Measurements from ENCODE around the gene COL2A1.

Gene COL2A1

DNA sequence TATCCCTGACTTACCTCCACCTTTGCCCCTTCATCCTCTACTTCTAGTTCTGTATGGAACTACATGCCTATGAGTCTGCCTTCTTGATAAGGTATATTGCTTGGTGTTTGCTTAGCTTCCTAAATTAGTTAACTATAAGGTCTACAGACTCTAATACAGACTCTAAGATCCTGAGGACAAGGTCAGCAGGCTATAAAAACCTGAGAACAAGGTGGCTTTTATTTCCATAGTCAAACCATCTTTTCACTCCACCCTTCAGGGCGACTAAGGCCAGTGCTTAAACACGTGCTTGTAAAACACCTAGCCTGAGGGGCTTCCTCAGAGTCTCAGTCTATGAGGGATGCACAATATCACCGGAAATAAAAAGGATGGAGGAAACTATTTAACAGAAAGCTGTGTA lies 36.1 kb upstream of the COL2A1 start:
- Histone ChIP-seq H3K27ac (ENCODE audit: low read depth, low read length, severe bottlenecking) (no peak overlapping the region), H3K36me3 (ENCODE audit: control insufficient read depth, insufficient read depth, low read length) (peaks cover 20% of the 10 kb centered on the region), H3K9me3 (ENCODE audit: control insufficient read depth, low read length) (no peaks in the 10 kb centered on the region), H3K4me3 (ENCODE audit: extremely low read depth, insufficient read depth, low read length, poor library complexity, severe bottlenecking) (no peak overlapping the region), H3K4me1 (ENCODE audit: control insufficient read depth, insufficient read depth, low read length, poor library complexity, severe bottlenecking) (peaks cover 16% of the 10 kb centered on the region)
- WGBS, 2 experiments (ENCODE audit: insufficient coverage in 2 of 2): 100% methylated on average over 1 of the region's 3 CpGs; no CpG with 5 or more reads in 1 of the 2 experiments

DNA sequence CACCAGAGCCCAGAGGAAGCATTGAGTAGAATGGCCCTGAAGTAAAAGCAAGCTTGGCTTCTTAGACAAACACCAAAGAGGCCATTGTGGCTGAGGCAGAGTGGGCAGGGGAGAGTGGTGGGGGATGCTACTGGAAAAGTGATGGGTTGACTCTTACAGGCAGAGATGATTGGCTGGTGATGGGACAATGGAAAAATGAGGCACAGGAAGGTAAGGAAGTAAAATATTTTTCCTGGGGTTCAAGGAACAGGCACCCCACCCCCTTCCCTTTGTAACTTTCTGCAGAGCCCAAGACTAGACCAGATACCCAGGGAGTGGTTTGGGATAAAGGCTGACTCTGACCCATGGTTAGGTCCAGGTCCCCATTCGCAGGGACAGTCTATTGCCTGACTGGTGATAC lies 34.9 kb upstream of the COL2A1 start:
- Histone ChIP-seq H3K36me3 (ENCODE audit: control insufficient read depth, insufficient read depth, low read length) (peaks cover 8% of the 10 kb centered on the region), H3K4me1 (ENCODE audit: control insufficient read depth, insufficient read depth, low read length, poor library complexity, severe bottlenecking) (peaks cover 16% of the 10 kb centered on the region), H3K9me3 (ENCODE audit: control insufficient read depth, low read length) (no peaks in the 10 kb centered on the region), H3K4me3 (ENCODE audit: extremely low read depth, insufficient read depth, low read length, poor library complexity, severe bottlenecking) (no peak overlapping the region), H3K27ac (ENCODE audit: low read depth, low read length, severe bottlenecking) (no peak overlapping the region)
- WGBS, 2 experiments (ENCODE audit: insufficient coverage in 2 of 2): 89 to 90% methylated on average over 1 of the region's 1 CpG

DNA sequence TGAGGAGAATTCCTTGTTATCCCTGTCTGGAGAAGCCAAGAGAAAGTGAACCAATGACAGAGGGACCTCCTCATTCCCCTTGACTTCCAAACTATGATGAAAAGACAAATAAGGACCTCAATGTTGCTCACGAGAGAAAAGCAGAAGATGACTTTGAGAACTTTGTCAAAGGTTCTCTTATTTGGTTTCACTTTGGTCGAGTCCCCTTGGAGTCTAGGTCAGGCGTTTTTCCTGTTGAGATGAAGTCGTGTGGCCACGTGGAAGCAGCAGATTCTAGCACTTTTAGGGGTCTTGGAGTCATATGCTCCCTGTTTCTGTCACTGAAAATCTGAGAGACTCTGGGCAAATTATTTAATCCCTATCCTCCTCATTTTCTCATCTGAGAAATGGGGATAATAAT lies 33.8 kb upstream of the COL2A1 start:
- Histone ChIP-seq H3K4me3 (ENCODE audit: extremely low read depth, insufficient read depth, low read length, poor library complexity, severe bottlenecking) (no peak overlapping the region), H3K9me3 (ENCODE audit: control insufficient read depth, low read length) (no peaks in the 10 kb centered on the region), H3K4me1 (ENCODE audit: control insufficient read depth, insufficient read depth, low read length, poor library complexity, severe bottlenecking) (peaks cover 16% of the 10 kb centered on the region), H3K27ac (ENCODE audit: low read depth, low read length, severe bottlenecking) (peak overlapping the region; percentile 96), H3K36me3 (ENCODE audit: control insufficient read depth, insufficient read depth, low read length) (peaks cover 4% of the 10 kb centered on the region)
- 79 to 84% methylated on average over 5 of the region's 5 CpGs for WGBS, 2 experiments (ENCODE audit: insufficient coverage in 2 of 2)

DNA sequence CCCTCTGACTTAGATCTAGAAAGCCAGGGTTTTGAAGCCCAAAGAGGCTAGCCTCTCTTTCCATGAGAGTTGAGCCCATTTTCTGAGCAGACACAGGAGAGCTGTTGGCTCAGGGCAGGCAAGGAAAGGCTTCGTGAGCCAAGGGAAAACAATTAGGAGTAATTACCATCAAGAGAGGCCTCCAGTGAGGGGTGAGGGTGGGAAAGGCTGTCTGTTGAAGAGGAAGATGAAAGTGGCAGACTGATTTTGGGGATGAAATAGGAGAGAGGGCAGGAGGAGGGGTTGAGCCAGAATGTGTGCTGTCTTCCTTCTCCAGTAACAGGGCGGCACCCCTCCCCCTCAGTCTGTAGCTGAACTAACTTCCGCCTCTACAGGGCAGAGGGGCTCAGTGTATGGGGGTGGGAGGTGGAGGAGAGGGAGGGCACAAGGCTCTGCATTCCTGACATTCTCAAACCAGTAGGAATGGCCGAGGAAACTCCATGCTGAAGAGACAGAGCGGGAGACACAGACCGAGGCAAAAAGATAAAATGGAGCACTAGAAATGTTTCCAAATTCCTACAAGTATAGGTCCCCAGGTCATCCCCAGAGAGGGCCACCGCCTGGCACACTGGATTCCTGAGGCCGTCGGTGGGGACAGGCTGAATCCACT lies 33.1 kb upstream of the COL2A1 start:
- H3K27ac ChIP-seq (ENCODE audit: low read depth, low read length, severe bottlenecking): peak overlapping the region; percentile 96
- peaks cover 22% of the 10 kb centered on the region for H3K4me1 ChIP-seq (ENCODE audit: control insufficient read depth, insufficient read depth, low read length, poor library complexity, severe bottlenecking)
- 0 to 5% methylated on average over 2 to 7 of the region's 9 CpGs for WGBS, 2 experiments (ENCODE audit: insufficient coverage in 2 of 2)
- no peaks in the 10 kb centered on the region for H3K9me3 ChIP-seq (ENCODE audit: control insufficient read depth, low read length)
- no peak overlapping the region for H3K4me3 ChIP-seq (ENCODE audit: extremely low read depth, insufficient read depth, low read length, poor library complexity, severe bottlenecking)
- H3K36me3 ChIP-seq (ENCODE audit: control insufficient read depth, insufficient read depth, low read length): no peaks in the 10 kb centered on the region

DNA sequence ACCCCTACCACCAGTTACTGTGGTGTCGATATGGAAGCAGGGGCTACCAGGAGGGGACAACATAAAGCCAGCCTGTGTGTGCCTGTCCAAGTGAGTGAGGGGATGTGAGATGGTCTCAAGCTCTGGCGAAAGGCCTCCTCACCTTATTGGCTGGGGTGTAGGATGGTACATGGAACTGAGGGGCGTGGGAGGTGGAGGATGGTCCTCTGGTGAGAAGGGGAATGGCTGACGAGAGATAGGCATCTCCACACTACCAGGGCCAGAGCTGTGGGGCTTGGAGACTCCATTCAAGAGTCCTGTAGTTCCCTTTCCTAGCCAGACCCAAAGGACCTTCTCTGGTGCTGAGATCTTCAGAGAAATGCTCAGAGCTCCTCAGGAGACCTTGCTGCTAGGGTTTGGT lies 32.5 kb upstream of the COL2A1 start:
- Histone ChIP-seq H3K4me1 (ENCODE audit: control insufficient read depth, insufficient read depth, low read length, poor library complexity, severe bottlenecking) (peaks cover 23% of the 10 kb centered on the region), H3K36me3 (ENCODE audit: control insufficient read depth, insufficient read depth, low read length) (no peaks in the 10 kb centered on the region), H3K4me3 (ENCODE audit: extremely low read depth, insufficient read depth, low read length, poor library complexity, severe bottlenecking) (no peak overlapping the region), H3K27ac (ENCODE audit: low read depth, low read length, severe bottlenecking) (peak overlapping the region; percentile 96), H3K9me3 (ENCODE audit: control insufficient read depth, low read length) (no peaks in the 10 kb centered on the region)
- 60 to 100% methylated on average over 2 of the region's 4 CpGs for WGBS, 2 experiments (ENCODE audit: insufficient coverage in 2 of 2)

DNA sequence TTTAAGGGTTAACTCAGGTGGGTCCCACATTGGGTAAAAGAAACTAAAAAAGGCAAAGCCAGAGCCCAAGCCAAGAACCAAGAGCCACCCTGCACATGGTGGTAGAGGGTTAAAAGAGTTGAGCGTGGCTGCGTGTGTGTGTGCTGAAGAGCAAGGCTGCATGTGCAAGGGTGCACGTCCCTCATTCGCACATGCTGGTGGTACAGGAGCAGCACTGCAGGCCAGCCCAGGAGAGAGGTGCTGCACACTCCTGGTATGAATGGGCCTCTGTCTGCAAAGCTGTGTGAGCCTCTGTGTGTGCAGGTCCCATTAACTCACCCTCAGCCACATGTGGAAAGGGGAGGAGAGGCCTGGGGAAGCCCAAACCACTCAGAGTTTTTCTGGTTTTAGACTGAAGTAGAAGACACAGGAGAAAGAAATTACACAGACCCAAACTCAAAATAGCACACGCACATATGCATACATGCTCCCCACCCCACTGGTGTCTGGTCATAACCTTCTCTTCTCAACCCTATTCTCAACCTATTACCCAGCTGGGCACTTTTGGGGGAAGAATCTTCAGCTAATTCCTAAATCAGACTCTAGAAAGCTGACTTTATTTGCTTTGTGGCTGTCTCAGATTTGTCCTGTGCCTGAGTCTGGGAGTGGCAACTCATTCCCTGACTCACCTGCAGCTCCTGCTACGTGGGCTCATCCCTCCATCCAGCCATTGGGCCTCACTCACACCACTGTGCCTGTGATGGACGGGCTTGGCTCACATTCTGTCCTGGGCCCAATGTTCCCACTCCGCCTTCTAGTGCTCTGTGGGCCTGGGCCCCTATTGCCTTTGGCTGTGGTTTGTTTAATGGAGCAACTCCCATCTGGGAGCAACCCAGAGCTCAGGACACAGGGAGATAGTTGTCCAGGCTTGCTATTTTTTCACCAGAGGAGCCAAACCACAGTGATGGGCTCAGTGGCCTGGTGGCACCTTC lies 30.8 kb upstream of the COL2A1 start:
- no peaks in the 10 kb centered on the region for H3K9me3 ChIP-seq (ENCODE audit: control insufficient read depth, low read length)
- no peak overlapping the region for H3K4me3 ChIP-seq (ENCODE audit: extremely low read depth, insufficient read depth, low read length, poor library complexity, severe bottlenecking)
- peaks cover 28% of the 10 kb centered on the region for H3K4me1 ChIP-seq (ENCODE audit: control insufficient read depth, insufficient read depth, low read length, poor library complexity, severe bottlenecking)
- no peaks in the 10 kb centered on the region for H3K36me3 ChIP-seq (ENCODE audit: control insufficient read depth, insufficient read depth, low read length)
- 92 to 94% methylated on average over 5 to 7 of the region's 8 CpGs for WGBS, 2 experiments (ENCODE audit: insufficient coverage in 2 of 2)
- no peak overlapping the region for H3K27ac ChIP-seq (ENCODE audit: low read depth, low read length, severe bottlenecking)

DNA sequence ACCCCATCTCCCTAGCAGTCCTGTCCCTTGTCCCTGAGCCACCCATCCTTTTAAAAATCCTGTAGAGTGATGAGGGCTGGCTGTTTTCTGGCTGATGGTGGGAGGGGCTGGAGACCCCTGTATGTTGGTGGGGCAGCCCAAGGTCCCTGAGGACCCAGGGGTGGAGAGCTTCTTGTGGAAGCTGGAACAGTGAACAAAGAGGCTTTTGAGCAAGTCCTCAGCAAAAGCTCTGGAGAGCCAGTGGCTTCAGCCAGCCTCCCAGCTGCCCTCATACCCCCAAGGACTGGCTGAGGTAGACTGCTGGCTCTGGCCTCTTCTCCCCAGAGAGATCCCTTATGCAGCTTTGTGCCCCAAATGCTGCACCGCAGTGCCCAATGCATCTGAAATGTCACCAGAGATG lies 29.2 kb upstream of the COL2A1 start:
- WGBS, 2 experiments (ENCODE audit: insufficient coverage in 2 of 2): no CpG with 5 or more reads among the region's 1 CpG
- H3K36me3 ChIP-seq (ENCODE audit: control insufficient read depth, insufficient read depth, low read length): no peaks in the 10 kb centered on the region
- no peak overlapping the region for H3K27ac ChIP-seq (ENCODE audit: low read depth, low read length, severe bottlenecking)
- H3K4me1 ChIP-seq (ENCODE audit: control insufficient read depth, insufficient read depth, low read length, poor library complexity, severe bottlenecking): peaks cover 44% of the 10 kb centered on the region
- H3K9me3 ChIP-seq (ENCODE audit: control insufficient read depth, low read length): no peaks in the 10 kb centered on the region
- H3K4me3 ChIP-seq (ENCODE audit: extremely low read depth, insufficient read depth, low read length, poor library complexity, severe bottlenecking): no peak overlapping the region

DNA sequence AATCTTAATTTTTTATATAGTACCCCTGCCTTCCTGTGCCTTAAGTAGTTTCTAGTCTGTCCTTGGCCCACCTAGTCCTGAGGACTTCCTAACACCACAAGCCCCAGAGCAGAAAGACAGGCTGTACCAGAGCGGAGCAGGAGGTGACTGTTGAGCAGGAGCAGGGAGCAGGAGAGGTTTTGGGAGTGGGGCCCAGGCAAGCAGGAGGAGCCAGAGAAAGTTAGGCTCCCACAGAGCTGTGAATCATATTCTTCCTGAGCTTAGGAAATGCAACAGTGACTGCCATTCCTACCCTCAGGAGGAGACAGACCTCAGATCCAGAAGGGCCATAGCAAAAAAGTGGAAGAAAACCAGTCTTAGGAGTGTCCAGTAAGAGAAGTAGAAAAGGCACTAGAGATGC lies 28.3 kb upstream of the COL2A1 start:
- H3K4me3 ChIP-seq (ENCODE audit: extremely low read depth, insufficient read depth, low read length, poor library complexity, severe bottlenecking): no peak overlapping the region
- H3K36me3 ChIP-seq (ENCODE audit: control insufficient read depth, insufficient read depth, low read length): no peaks in the 10 kb centered on the region
- 100% methylated on average over 1 of the region's 1 CpG; no CpG with 5 or more reads in 1 of the 2 experiments for WGBS, 2 experiments (ENCODE audit: insufficient coverage in 2 of 2)
- peaks cover 47% of the 10 kb centered on the region for H3K4me1 ChIP-seq (ENCODE audit: control insufficient read depth, insufficient read depth, low read length, poor library complexity, severe bottlenecking)
- H3K9me3 ChIP-seq (ENCODE audit: control insufficient read depth, low read length): no peaks in the 10 kb centered on the region
- H3K27ac ChIP-seq (ENCODE audit: low read depth, low read length, severe bottlenecking): no peak overlapping the region

DNA sequence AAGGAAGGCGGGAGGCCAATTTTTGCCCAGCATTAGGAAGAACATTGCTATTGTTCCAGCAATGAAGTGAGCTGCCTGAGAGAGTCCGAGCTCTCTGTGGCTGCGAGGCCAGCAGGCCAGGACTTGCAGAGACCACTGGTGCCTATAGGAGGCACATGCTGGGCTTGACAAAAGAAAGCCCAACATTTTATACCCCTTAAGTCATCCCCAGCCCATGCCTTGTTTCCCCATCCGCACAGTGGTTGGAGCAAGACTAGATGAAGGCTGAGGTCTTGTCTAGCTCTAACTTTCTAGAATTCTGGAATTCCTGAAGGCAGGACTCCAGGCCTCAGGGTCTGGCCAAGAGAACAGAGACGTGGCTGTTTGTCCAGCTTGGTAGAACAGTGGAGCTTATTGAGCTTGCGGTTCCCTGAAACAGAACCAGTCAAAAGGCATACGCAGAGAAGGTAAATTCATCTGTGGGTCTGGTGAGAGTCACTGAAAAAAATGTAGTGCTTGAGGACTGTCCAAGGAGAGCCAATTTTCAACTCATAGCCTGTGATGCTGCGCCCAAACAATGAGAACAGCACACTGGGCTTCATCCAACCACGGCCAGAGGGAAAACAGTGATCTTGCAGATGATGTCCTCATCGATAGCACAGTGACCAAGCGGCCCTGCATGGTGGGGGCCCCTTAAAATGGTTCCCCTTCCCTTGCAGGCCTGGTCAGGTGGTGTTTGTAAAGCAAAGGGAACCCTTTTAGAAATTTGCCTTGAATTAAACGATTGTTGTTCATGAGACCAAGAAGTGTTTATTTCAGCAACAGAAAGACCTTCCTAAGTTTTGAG lies 27.1 kb upstream of the COL2A1 start:
- Histone ChIP-seq H3K27ac (ENCODE audit: low read depth, low read length, severe bottlenecking) (no peak overlapping the region), H3K9me3 (ENCODE audit: control insufficient read depth, low read length) (no peaks in the 10 kb centered on the region), H3K4me1 (ENCODE audit: control insufficient read depth, insufficient read depth, low read length, poor library complexity, severe bottlenecking) (peaks cover 44% of the 10 kb centered on the region), H3K4me3 (ENCODE audit: extremely low read depth, insufficient read depth, low read length, poor library complexity, severe bottlenecking) (no peak overlapping the region), H3K36me3 (ENCODE audit: control insufficient read depth, insufficient read depth, low read length) (no peaks in the 10 kb centered on the region)
- WGBS, 2 experiments (ENCODE audit: insufficient coverage in 2 of 2): 85 to 95% methylated on average over 10 to 11 of the region's 12 CpGs

DNA sequence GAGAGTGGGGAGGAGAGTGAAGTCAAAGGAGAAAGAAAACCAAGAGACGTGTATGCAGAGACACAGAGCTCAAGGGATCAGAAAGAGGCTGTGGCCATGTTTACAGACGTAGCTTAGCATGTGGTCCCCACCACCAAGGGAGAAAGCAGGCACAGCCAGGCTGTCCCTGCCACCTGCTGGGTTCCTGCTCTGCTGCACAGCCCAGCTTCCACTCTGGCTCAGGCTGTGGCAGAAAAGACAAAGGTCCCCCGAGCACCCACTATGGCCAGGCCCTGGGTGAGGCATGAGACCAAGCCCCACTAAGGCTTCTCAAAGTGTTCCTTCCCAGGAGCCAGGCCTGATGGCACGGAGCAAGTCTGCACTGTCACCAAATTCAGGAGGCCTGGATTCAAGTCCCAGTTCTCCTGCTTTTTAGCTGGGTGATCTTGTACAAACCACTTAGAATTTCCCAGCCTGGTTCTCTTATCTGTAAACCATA lies 25.9 kb upstream of the COL2A1 start:
- no peak overlapping the region for H3K4me3 ChIP-seq (ENCODE audit: extremely low read depth, insufficient read depth, low read length, poor library complexity, severe bottlenecking)
- no peaks in the 10 kb centered on the region for H3K9me3 ChIP-seq (ENCODE audit: control insufficient read depth, low read length)
- WGBS, 2 experiments (ENCODE audit: insufficient coverage in 2 of 2): 80 to 85% methylated on average over 4 of the region's 4 CpGs
- no peaks in the 10 kb centered on the region for H3K36me3 ChIP-seq (ENCODE audit: control insufficient read depth, insufficient read depth, low read length)
- H3K4me1 ChIP-seq (ENCODE audit: control insufficient read depth, insufficient read depth, low read length, poor library complexity, severe bottlenecking): peaks cover 48% of the 10 kb centered on the region
- H3K27ac ChIP-seq (ENCODE audit: low read depth, low read length, severe bottlenecking): peak overlapping the region; percentile 6

Measured in mesodermal cell (in vitro differentiated cells).